Loucy (cell line): ENCODE measurements around the gene MIPEP.

Experiments used
- H2AFZ ChIP-seq: fragments of 200-600 bp; sonication (generic); 2 replicates; pipeline ENCODE4 v1.6.0; 2016; ENCODE audit warnings: antibody characterized with exemption, mild to moderate bottlenecking, low read length, moderate library complexity
- H3F3A ChIP-seq: fragments of 200-600 bp; 2 replicates; pipeline ENCODE4 v1.6.0; 2016; ENCODE audit warnings: antibody characterized with exemption, low read depth, mild to moderate bottlenecking
- H3K27me3 ChIP-seq: fragments of 200-600 bp; sonication (generic); 2 replicates; pipeline ENCODE4 v1.6.1; 2014; ENCODE audit warnings: low read length, mild to moderate bottlenecking; ENCODE audit not compliant: insufficient read depth, poor library complexity, severe bottlenecking
- H3K36me3 ChIP-seq: fragments of 200-600 bp; sonication (generic); 2 replicates; pipeline ENCODE4 v1.6.1; 2016; ENCODE audit warnings: low read length; ENCODE audit not compliant: insufficient read depth
- H3K4me1 ChIP-seq: fragments of 200-600 bp; sonication (generic); 2 replicates; pipeline ENCODE4 v1.5.1; 2014; ENCODE audit warnings: low read length, mild to moderate bottlenecking; ENCODE audit not compliant: insufficient read depth, poor library complexity, severe bottlenecking
- H3K4me2 ChIP-seq: fragments of 200-600 bp; sonication (generic); 2 replicates; pipeline ENCODE4 v1.6.0; 2014; ENCODE audit warnings: antibody characterized with exemption, low read length, low read depth, mild to moderate bottlenecking; ENCODE audit not compliant: poor library complexity, severe bottlenecking
- H3K4me3 ChIP-seq: fragments of 200-600 bp; sonication (generic); 2 replicates; pipeline ENCODE4 v1.5.1; 2014; ENCODE audit warnings: low read length, mild to moderate bottlenecking, mixed read lengths; ENCODE audit not compliant: poor library complexity, severe bottlenecking
- H3K79me2 ChIP-seq: fragments of 200-600 bp; sonication (generic); 2 replicates; pipeline ENCODE4 v1.6.1; 2014; ENCODE audit warnings: low read length; ENCODE audit not compliant: insufficient read depth
- H3K9ac ChIP-seq: fragments of 200-600 bp; sonication (generic); 2 replicates; pipeline ENCODE4 v1.6.0; 2014; ENCODE audit warnings: mild to moderate bottlenecking, low read depth, low read length, moderate library complexity; ENCODE audit not compliant: poor library complexity, severe bottlenecking
- H3K9me2 ChIP-seq: fragments of 200-600 bp; sonication (generic); replicated peaks from 2 replicates; pipeline ENCODE4 v1.6.1; 2016; ENCODE audit warnings: low read depth, low read length, mixed read lengths
- H3K9me3 ChIP-seq: fragments of 200-600 bp; sonication (generic); 2 replicates; pipeline ENCODE4 v1.6.1; 2014; ENCODE audit warnings: mild to moderate bottlenecking, antibody characterized with exemption, low read length, low read depth; ENCODE audit not compliant: insufficient read depth
- H4K20me1 ChIP-seq: fragments of 200-600 bp; sonication (generic); 2 replicates; pipeline ENCODE4 v1.6.0; 2014; ENCODE audit warnings: antibody characterized with exemption, low read length, mild to moderate bottlenecking; ENCODE audit not compliant: insufficient read depth, poor library complexity, severe bottlenecking
- EZH2phosphoT487 ChIP-seq: fragments of 200-600 bp; IDR thresholded peaks from 2 replicates; pipeline ENCODE4 v1.6.1; 2018; ENCODE audit warnings: antibody characterized with exemption, mild to moderate bottlenecking, moderate library complexity, borderline replicate concordance
- TF ChIP-seq, protein P1 (sequence below): fragments of 200-600 bp; sonication (generic); conservative IDR thresholded peaks from 2 replicates; pipeline ENCODE4 v1.5.1; 2014; ENCODE audit warnings: mild to moderate bottlenecking, antibody characterized with exemption, low read length

MIPEP gene

GRCh38 chr13:23923031-23923430 is 33.8 kb upstream of the MIPEP start:
- no peaks in the 10 kb centered on the region for H3K9me3 ChIP-seq

DNA sequence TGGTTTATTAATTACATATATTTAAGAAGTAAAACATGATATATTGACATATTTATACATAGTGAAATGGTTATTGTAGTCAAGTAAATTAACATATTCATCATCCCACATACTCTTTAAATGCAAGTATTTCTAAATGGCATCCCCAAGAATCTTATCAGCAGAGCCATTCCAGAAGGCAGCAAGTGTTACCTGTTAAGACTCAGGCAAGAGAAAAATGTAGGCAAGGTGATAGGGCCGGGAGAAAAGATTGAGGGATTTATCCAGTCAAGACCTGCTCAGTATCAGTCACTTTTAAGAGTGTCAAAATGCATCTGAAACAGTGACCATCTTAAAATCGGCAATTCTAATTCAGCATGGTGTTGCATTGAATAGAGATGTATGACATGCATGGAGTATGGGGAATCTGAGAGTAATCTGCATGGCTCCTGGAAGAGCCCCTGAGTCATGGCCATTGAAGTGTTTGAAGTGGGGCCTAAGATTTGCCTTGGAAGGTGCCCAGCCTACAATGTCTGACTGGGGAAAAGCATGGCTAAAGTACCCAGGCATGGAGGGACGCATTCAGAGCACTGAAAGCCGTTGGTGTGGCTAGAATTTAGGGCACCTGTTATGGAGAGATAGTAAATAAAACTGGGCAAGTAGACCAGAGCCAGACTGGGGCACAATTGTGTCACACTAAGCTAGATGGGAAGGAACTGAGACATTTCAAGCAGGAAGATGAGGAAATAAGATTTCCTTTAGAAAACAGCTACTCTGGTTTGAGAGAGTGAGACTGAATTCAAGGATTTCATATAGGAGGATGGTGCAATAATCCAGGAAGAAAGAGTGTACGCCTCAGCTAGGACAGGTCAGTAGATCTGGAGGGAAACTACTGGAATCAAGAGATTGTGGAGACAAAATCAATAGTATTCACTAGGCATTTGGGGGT is 33.1 kb upstream of the MIPEP start:
- H2AFZ ChIP-seq = no peak overlapping the region
- H3K9ac ChIP-seq = no peak overlapping the region
- H3K4me3 ChIP-seq = no peak overlapping the region
- no peaks in the 10 kb centered on the region for H4K20me1 ChIP-seq
- H3K36me3 ChIP-seq = no peaks in the 10 kb centered on the region
- no peaks in the 10 kb centered on the region for H3K4me1 ChIP-seq
- H3K27me3 ChIP-seq = no peaks in the 10 kb centered on the region
- no peaks in the 10 kb centered on the region for H3K79me2 ChIP-seq
- no peak overlapping the region for H3K4me2 ChIP-seq
- H3K9me2 ChIP-seq = no peaks in the 10 kb centered on the region
- H3K9me3 ChIP-seq = no peaks in the 10 kb centered on the region
- TF ChIP-seq EZH2phosphoT487 = no peak
- TF ChIP-seq, protein P1, sequence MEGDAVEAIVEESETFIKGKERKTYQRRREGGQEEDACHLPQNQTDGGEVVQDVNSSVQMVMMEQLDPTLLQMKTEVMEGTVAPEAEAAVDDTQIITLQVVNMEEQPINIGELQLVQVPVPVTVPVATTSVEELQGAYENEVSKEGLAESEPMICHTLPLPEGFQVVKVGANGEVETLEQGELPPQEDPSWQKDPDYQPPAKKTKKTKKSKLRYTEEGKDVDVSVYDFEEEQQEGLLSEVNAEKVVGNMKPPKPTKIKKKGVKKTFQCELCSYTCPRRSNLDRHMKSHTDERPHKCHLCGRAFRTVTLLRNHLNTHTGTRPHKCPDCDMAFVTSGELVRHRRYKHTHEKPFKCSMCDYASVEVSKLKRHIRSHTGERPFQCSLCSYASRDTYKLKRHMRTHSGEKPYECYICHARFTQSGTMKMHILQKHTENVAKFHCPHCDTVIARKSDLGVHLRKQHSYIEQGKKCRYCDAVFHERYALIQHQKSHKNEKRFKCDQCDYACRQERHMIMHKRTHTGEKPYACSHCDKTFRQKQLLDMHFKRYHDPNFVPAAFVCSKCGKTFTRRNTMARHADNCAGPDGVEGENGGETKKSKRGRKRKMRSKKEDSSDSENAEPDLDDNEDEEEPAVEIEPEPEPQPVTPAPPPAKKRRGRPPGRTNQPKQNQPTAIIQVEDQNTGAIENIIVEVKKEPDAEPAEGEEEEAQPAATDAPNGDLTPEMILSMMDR = no peak
- no peaks in the 10 kb centered on the region for H3F3A ChIP-seq

More at GRCh38 chr13:23923031-23923430, 33.8 kb upstream of the MIPEP start:
- Histone ChIP-seq H3K4me2 (no peak overlapping the region), H3K9ac (no peak overlapping the region), H3K79me2 (no peaks in the 10 kb centered on the region), H3K4me1 (no peaks in the 10 kb centered on the region), H3K36me3 (no peaks in the 10 kb centered on the region), H3K9me2 (no peaks in the 10 kb centered on the region), H3K4me3 (no peak overlapping the region), H3F3A (no peaks in the 10 kb centered on the region), H4K20me1 (no peaks in the 10 kb centered on the region), H2AFZ (no peak overlapping the region), H3K27me3 (no peaks in the 10 kb centered on the region)
- no peak for TF ChIP-seq EZH2phosphoT487
- TF ChIP-seq, protein P1 = no peak

- no peaks in the 10 kb centered on the region for H3K9me2 ChIP-seq
- no peaks in the 10 kb centered on the region for H3K36me3 ChIP-seq
- H2AFZ ChIP-seq = no peak overlapping the region
- no peaks in the 10 kb centered on the region for H3K27me3 ChIP-seq
- H3K9ac ChIP-seq = no peak overlapping the region
- H3K9me3 ChIP-seq = no peaks in the 10 kb centered on the region
- no peak overlapping the region for H3K4me3 ChIP-seq
- TF ChIP-seq, protein P1 = peak; percentile 84
- TF ChIP-seq EZH2phosphoT487 = no peak
- H3K4me2 ChIP-seq = no peak overlapping the region
- H3K79me2 ChIP-seq = no peaks in the 10 kb centered on the region
- no peaks in the 10 kb centered on the region for H4K20me1 ChIP-seq
- no peaks in the 10 kb centered on the region for H3F3A ChIP-seq
- no peaks in the 10 kb centered on the region for H3K4me1 ChIP-seq
Measured at GRCh38 chr13:23921451-23921888, 32.3 kb upstream of the MIPEP start.
